ENCODE results near the gene HLCS.

The HLCS gene

GRCh38 chr21:36719614-36720013 lies 246.9 kb downstream of the HLCS start:
- Histone ChIP-seq H3K9ac (ENCODE audit: low read length in 2 of 2) (no peak overlapping the region), H3K36me3 (ENCODE audit: control insufficient read depth in 2 of 2, insufficient read depth in 2 of 2, low read length in 2 of 2) (no peaks in the 10 kb centered on the region), H3K27me3 (ENCODE audit: control insufficient read depth in 1 of 2, insufficient read depth in 2 of 2, low read length in 2 of 2) (peaks cover 18 to 24% of the 10 kb centered on the region in 2 donors), H3K9me3 (ENCODE audit: control insufficient read depth in 2 of 2, low read length in 2 of 2) (peaks cover 0 to 2% of the 10 kb centered on the region in 2 donors), H3K4me3 (ENCODE audit: low read length in 2 of 2) (no peak overlapping the region), H3K4me1 (ENCODE audit: control insufficient read depth, insufficient read depth, low read length) (peaks cover 3% of the 10 kb centered on the region), H3K27ac (ENCODE audit: low read length) (no peak overlapping the region)

DNA sequence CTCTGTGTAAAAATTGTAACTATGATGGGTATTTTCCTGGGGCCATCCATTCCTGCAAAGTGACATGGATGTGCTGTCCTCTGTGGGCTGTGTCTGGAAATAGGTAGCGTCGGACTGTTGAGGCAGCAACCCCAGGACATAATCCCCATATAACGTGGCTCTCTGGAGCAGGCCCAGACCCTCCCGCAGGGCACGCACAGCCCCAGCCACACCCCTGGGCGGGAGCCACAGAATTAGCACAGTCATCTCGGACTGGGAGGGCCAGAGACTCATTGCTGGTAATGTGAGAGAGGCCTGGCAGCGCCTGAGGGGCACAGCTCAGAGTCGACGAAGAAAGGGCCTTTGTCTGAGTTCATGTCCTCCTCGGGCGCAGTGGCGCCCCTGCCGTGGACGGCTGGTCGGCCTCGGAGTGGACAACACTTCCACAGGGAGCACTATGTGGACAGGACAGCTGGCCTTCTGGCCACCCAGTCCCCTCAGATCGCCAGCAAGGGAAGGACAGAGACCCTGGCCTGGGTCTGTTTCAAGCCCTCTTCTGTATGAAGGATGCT lies 247.4 kb downstream of the HLCS start:
- Histone ChIP-seq H3K4me3 (ENCODE audit: low read length in 2 of 2) (no peak overlapping the region), H3K27ac (ENCODE audit: low read length) (no peak overlapping the region), H3K4me1 (ENCODE audit: control insufficient read depth, insufficient read depth, low read length) (peaks cover 3% of the 10 kb centered on the region), H3K36me3 (ENCODE audit: control insufficient read depth in 2 of 2, insufficient read depth in 2 of 2, low read length in 2 of 2) (no peaks in the 10 kb centered on the region), H3K9me3 (ENCODE audit: control insufficient read depth in 2 of 2, low read length in 2 of 2) (peaks cover 0 to 2% of the 10 kb centered on the region in 2 donors), H3K27me3 (ENCODE audit: control insufficient read depth in 1 of 2, insufficient read depth in 2 of 2, low read length in 2 of 2) (peaks cover 21 to 29% of the 10 kb centered on the region in 2 donors), H3K9ac (ENCODE audit: low read length in 2 of 2) (no peak overlapping the region)

DNA sequence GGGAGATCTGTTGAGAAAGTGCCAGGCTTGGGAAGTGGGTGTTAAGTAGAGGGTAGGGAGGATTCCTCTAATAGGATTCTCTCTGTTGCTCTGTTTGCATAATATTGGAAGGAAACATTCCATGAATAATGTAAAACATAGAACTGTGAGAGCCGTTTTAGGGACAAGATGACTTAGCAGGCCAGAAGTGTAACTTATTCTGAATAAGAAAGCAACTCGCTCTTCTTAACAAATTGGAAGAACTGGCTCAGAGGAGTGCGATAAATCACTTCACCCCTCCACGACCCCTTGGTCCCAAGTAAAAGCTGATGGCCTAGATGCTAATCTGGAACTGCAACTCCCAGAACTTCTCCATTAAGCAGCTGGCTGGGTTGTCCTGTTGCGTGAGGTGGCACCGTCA lies 248.5 kb downstream of the HLCS start:
- no peaks in the 10 kb centered on the region for H3K36me3 ChIP-seq (ENCODE audit: control insufficient read depth in 2 of 2, insufficient read depth in 2 of 2, low read length in 2 of 2)
- peaks cover 22 to 33% of the 10 kb centered on the region in 2 donors for H3K27me3 ChIP-seq (ENCODE audit: control insufficient read depth in 1 of 2, insufficient read depth in 2 of 2, low read length in 2 of 2)
- H3K9me3 ChIP-seq (ENCODE audit: control insufficient read depth in 2 of 2, low read length in 2 of 2), result peaks cover 0 to 2% of the 10 kb centered on the region in 2 donors
- no peak overlapping the region for H3K27ac ChIP-seq (ENCODE audit: low read length)
- peaks cover 3% of the 10 kb centered on the region for H3K4me1 ChIP-seq (ENCODE audit: control insufficient read depth, insufficient read depth, low read length)
- no peak overlapping the region for H3K4me3 ChIP-seq (ENCODE audit: low read length in 2 of 2)
- no peak overlapping the region for H3K9ac ChIP-seq (ENCODE audit: low read length in 2 of 2)

GRCh38 chr21:36716836-36717235 lies 249.6 kb downstream of the HLCS start:
- H3K27me3 ChIP-seq (ENCODE audit: control insufficient read depth in 1 of 2, insufficient read depth in 2 of 2, low read length in 2 of 2), result peaks cover 21 to 38% of the 10 kb centered on the region in 2 donors
- H3K27ac ChIP-seq (ENCODE audit: low read length), result no peak overlapping the region
- H3K9ac ChIP-seq (ENCODE audit: low read length in 2 of 2), result no peak overlapping the region
- no peaks in the 10 kb centered on the region for H3K9me3 ChIP-seq (ENCODE audit: control insufficient read depth in 2 of 2, low read length in 2 of 2)
- peaks cover 3% of the 10 kb centered on the region for H3K4me1 ChIP-seq (ENCODE audit: control insufficient read depth, insufficient read depth, low read length)
- H3K4me3 ChIP-seq (ENCODE audit: low read length in 2 of 2), result no peak overlapping the region
- no peaks in the 10 kb centered on the region for H3K36me3 ChIP-seq (ENCODE audit: control insufficient read depth in 2 of 2, insufficient read depth in 2 of 2, low read length in 2 of 2)

DNA sequence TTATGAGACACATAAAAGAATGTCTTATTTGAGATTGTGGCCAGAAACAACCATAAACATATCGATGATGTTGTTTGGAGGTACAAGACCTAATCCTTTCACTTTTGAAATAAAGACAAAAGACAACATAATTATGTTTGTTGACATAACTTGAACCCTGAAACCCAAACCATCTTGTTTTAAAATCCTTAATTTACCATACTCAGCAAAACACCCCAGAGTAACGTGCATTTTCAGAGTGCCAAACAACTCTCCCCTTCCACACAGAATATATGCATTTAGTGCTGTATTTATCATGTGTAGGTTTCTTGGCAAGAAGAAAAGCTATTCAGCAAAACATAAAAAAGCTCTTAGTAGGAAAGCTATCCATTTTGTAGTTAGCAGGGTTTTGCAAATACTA lies 250.1 kb downstream of the HLCS start:
- H3K27me3 ChIP-seq (ENCODE audit: control insufficient read depth in 1 of 2, insufficient read depth in 2 of 2, low read length in 2 of 2), result peaks cover 21 to 42% of the 10 kb centered on the region in 2 donors
- no peaks in the 10 kb centered on the region for H3K9me3 ChIP-seq (ENCODE audit: control insufficient read depth in 2 of 2, low read length in 2 of 2)
- peaks cover 3% of the 10 kb centered on the region for H3K4me1 ChIP-seq (ENCODE audit: control insufficient read depth, insufficient read depth, low read length)

DNA sequence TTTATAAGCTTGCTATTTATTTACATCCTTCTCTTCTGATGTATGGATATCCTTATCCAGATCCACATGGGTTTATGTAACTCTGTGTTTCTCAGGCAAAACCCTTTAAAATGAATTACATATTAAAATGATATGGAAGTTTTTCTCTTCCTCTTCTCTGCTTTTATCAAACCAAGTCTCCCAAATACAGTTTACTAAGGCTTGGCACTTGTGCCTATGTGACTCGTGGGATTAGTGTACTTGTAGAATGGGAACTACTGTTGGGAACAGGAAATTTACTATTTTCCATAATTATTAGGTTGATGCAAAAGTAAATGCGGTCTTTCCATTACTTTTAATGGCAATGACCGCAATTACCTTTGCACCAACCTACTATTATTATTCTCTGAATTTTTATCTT lies 252.7 kb downstream of the HLCS start:
- Histone ChIP-seq H3K4me3 (ENCODE audit: low read length in 2 of 2) (no peak overlapping the region), H3K27ac (ENCODE audit: low read length) (no peak overlapping the region), H3K9ac (ENCODE audit: low read length in 2 of 2) (no peak overlapping the region), H3K27me3 (ENCODE audit: control insufficient read depth in 1 of 2, insufficient read depth in 2 of 2, low read length in 2 of 2) (peaks cover 33 to 65% of the 10 kb centered on the region in 2 donors), H3K4me1 (ENCODE audit: control insufficient read depth, insufficient read depth, low read length) (peaks cover 6% of the 10 kb centered on the region), H3K9me3 (ENCODE audit: control insufficient read depth in 2 of 2, low read length in 2 of 2) (no peaks in the 10 kb centered on the region), H3K36me3 (ENCODE audit: control insufficient read depth in 2 of 2, insufficient read depth in 2 of 2, low read length in 2 of 2) (no peaks in the 10 kb centered on the region)

More for the DNA sequence above, 250.1 kb downstream of the HLCS start:
- Histone ChIP-seq H3K9ac (ENCODE audit: low read length in 2 of 2) (no peak overlapping the region), H3K27ac (ENCODE audit: low read length) (no peak overlapping the region), H3K4me3 (ENCODE audit: low read length in 2 of 2) (no peak overlapping the region), H3K36me3 (ENCODE audit: control insufficient read depth in 2 of 2, insufficient read depth in 2 of 2, low read length in 2 of 2) (no peaks in the 10 kb centered on the region)

GRCh38 chr21:36710729-36711048 lies 255.8 kb downstream of the HLCS start:
- no peak overlapping the region for H3K27ac ChIP-seq (ENCODE audit: low read length)

GRCh38 chr21:36709868-36710728 lies 256.4 kb downstream of the HLCS start:
- no peaks in the 10 kb centered on the region for H3K36me3 ChIP-seq (ENCODE audit: control insufficient read depth in 2 of 2, insufficient read depth in 2 of 2, low read length in 2 of 2)
- H3K27me3 ChIP-seq (ENCODE audit: control insufficient read depth in 1 of 2, insufficient read depth in 2 of 2, low read length in 2 of 2), result peaks cover 62 to 88% of the 10 kb centered on the region in 2 donors
- peaks cover 24% of the 10 kb centered on the region for H3K4me1 ChIP-seq (ENCODE audit: control insufficient read depth, insufficient read depth, low read length)
- H3K4me3 ChIP-seq (ENCODE audit: low read length in 2 of 2), result no peak overlapping the region
- H3K27ac ChIP-seq (ENCODE audit: low read length), result no peak overlapping the region
- H3K9me3 ChIP-seq (ENCODE audit: control insufficient read depth in 2 of 2, low read length in 2 of 2), result no peaks in the 10 kb centered on the region
- H3K9ac ChIP-seq (ENCODE audit: low read length in 2 of 2), result no peak overlapping the region

More at GRCh38 chr21:36710729-36711048, 255.8 kb downstream of the HLCS start:
- Histone ChIP-seq H3K27me3 (ENCODE audit: control insufficient read depth in 1 of 2, insufficient read depth in 2 of 2, low read length in 2 of 2) (peaks cover 58 to 86% of the 10 kb centered on the region in 2 donors), H3K9ac (ENCODE audit: low read length in 2 of 2) (no peak overlapping the region), H3K4me3 (ENCODE audit: low read length in 2 of 2) (no peak overlapping the region), H3K36me3 (ENCODE audit: control insufficient read depth in 2 of 2, insufficient read depth in 2 of 2, low read length in 2 of 2) (no peaks in the 10 kb centered on the region), H3K4me1 (ENCODE audit: control insufficient read depth, insufficient read depth, low read length) (peaks cover 19% of the 10 kb centered on the region), H3K9me3 (ENCODE audit: control insufficient read depth in 2 of 2, low read length in 2 of 2) (no peaks in the 10 kb centered on the region)

GRCh38 chr21:36709030-36709867 lies 257.2 kb downstream of the HLCS start:
- H3K4me3 ChIP-seq (ENCODE audit: low read length in 2 of 2), result peak overlapping the region in 1 of 2 donors; percentile 44
- H3K27me3 ChIP-seq (ENCODE audit: control insufficient read depth in 1 of 2, insufficient read depth in 2 of 2, low read length in 2 of 2), result peaks cover 67 to 92% of the 10 kb centered on the region in 2 donors
- H3K4me1 ChIP-seq (ENCODE audit: control insufficient read depth, insufficient read depth, low read length), result peaks cover 32% of the 10 kb centered on the region
- no peaks in the 10 kb centered on the region for H3K36me3 ChIP-seq (ENCODE audit: control insufficient read depth in 2 of 2, insufficient read depth in 2 of 2, low read length in 2 of 2)
- no peaks in the 10 kb centered on the region for H3K9me3 ChIP-seq (ENCODE audit: control insufficient read depth in 2 of 2, low read length in 2 of 2)
- H3K27ac ChIP-seq (ENCODE audit: low read length), result no peak overlapping the region
- no peak overlapping the region for H3K9ac ChIP-seq (ENCODE audit: low read length in 2 of 2)

DNA sequence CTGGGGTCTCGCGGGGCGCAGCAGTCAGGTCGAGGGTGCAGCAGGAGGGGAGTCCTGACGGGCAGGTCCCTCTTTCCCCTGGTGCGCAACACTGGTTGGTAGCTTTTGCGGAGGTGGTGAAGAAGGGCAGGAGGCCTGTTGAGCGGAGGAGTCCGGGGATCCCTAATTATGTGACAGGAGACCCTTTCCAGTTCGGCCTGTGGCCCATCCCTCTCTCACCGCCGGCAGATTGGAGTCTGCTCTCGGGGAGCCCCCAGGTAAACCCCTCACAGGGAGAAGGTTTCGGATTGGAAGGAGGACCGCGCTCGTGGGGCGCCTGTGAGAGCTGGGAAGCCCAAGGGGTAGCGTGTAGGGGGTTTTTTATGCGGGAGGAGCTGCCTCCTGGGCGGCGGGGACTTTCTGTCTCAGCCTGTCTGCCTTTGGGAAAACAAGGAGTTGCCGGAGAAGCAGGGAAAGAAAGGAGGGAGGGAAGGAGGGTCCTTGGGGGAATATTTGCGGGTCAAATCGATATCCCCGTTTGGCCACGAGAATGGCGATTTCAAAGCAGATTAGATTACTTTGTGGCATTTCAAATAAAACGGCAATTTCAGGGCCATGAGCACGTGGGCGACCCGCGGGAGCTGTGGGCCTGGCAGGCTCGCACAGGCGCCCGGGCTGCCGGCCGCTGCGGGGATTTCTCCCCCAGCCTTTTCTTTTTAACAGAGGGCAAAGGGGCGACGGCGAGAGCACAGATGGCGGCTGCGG lies 258.0 kb downstream of the HLCS start:
- peaks cover 32% of the 10 kb centered on the region for H3K4me1 ChIP-seq (ENCODE audit: control insufficient read depth, insufficient read depth, low read length)
- peaks cover 75 to 98% of the 10 kb centered on the region in 2 donors for H3K27me3 ChIP-seq (ENCODE audit: control insufficient read depth in 1 of 2, insufficient read depth in 2 of 2, low read length in 2 of 2)
- no peaks in the 10 kb centered on the region for H3K9me3 ChIP-seq (ENCODE audit: control insufficient read depth in 2 of 2, low read length in 2 of 2)
- no peak overlapping the region for H3K27ac ChIP-seq (ENCODE audit: low read length)
- H3K9ac ChIP-seq (ENCODE audit: low read length in 2 of 2), result no peak overlapping the region
- H3K4me3 ChIP-seq (ENCODE audit: low read length in 2 of 2), result peak overlapping the region; percentile 44 to 53
- no peaks in the 10 kb centered on the region for H3K36me3 ChIP-seq (ENCODE audit: control insufficient read depth in 2 of 2, insufficient read depth in 2 of 2, low read length in 2 of 2)
